Calu3 (cell line): ENCODE data around the gene RIPOR3. TPM values are rescaled to one million over a fixed set of nuclear protein-coding genes. Genes with fewer than 3 reads are reported as not detected.

Source experiments
- BruUV-seq: library from RNA; stranded (reverse); fragments of 400-500 nt; replicated peaks from 2 replicates; lab custom pipeline; 2021; lab: Mats Ljungman, UMichigan
- CTCF ChIA-PET: fragments of 300-600 bp; sonication (Branson Sonifier 250); formaldehyde crosslinking; loops from one replicate; lab custom pipeline; 2022; ENCODE audit warnings: antibody characterized with exemption; lab: Charles Lee
- DNase-seq: peaks from one replicate; pipeline ENCODE4 v3.0.0; 2022
- H3K27ac Mint-ChIP-seq: one replicate; pipeline ENCODE4 v1.8.0; 2022; ENCODE audit warnings: mixed read lengths; ENCODE audit not compliant: unreplicated experiment
- H3K27me3 Mint-ChIP-seq: one replicate; pipeline ENCODE4 v1.8.0; 2022; ENCODE audit warnings: mixed read lengths; ENCODE audit not compliant: unreplicated experiment
- H3K36me3 Mint-ChIP-seq: one replicate; pipeline ENCODE4 v1.8.0; 2022; ENCODE audit warnings: mild to moderate bottlenecking, moderate library complexity, mixed read lengths; ENCODE audit not compliant: insufficient read depth, unreplicated experiment
- H3K4me1 Mint-ChIP-seq: one replicate; pipeline ENCODE4 v1.8.0; 2022; ENCODE audit warnings: mild to moderate bottlenecking, low read depth, mixed read lengths; ENCODE audit not compliant: unreplicated experiment
- H3K4me3 Mint-ChIP-seq: one replicate; pipeline ENCODE4 v1.8.0; 2022; ENCODE audit warnings: mild to moderate bottlenecking, low read depth, moderate library complexity, mixed read lengths; ENCODE audit not compliant: unreplicated experiment
- H3K9me3 Mint-ChIP-seq: one replicate; pipeline ENCODE4 v1.8.0; 2022; ENCODE audit warnings: low read depth, mixed read lengths; ENCODE audit not compliant: unreplicated experiment
- intact Hi-C: fragments of 100-400 bp; cut with micrococcal nuclease; formaldehyde crosslinking; loops from one replicate; pipeline ENCODE4 v1.10.0; 2022; ENCODE audit not compliant: unreplicated experiment
- microRNA-seq: library from miRNA; unstranded; fragments of <30 nt; microRNA quantifications from one replicate; pipeline ENCODE4 v1.2.0, GENCODE V29; 2022
- total RNA-seq: library from RNA; stranded (reverse); gene quantifications from 2 replicates; pipeline ENCODE4 v1.2.3, GENCODE V29; 2022
- TF ChIP-seq, protein P1 (sequence below): fragments of 200-600 bp; IDR thresholded peaks from one replicate; pipeline ENCODE4 v1.8.0; 2022; ENCODE audit warnings: antibody characterized with exemption; ENCODE audit not compliant: unreplicated experiment

RIPOR3 gene
- total RNA-seq, 1 experiment from 2014 or later = 4.0 TPM

DNA sequence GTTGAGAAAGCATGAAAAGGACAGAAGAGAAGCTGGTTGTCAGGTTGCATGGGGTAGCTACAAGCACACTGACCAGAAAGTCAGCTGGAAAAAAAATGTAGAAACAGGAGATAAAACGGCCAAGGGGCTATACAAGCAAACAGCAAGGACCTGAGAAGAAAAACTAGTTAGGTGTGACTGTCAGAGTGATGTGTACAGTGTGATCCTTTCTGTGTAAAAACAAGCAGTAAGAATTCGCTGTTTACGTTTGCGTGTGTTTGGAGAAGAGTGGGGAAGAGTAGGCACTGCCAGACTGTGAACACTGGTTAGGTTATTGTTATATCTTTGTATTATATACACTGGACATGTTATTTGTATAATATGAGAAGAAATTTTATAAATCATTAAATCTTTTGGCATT lies 153.1 kb downstream of the RIPOR3 start:
- H3K4me1 Mint-ChIP-seq = peaks cover 82% of the 10 kb centered on the region
- peak overlapping the region; percentile 2 for H3K4me3 Mint-ChIP-seq

DNA sequence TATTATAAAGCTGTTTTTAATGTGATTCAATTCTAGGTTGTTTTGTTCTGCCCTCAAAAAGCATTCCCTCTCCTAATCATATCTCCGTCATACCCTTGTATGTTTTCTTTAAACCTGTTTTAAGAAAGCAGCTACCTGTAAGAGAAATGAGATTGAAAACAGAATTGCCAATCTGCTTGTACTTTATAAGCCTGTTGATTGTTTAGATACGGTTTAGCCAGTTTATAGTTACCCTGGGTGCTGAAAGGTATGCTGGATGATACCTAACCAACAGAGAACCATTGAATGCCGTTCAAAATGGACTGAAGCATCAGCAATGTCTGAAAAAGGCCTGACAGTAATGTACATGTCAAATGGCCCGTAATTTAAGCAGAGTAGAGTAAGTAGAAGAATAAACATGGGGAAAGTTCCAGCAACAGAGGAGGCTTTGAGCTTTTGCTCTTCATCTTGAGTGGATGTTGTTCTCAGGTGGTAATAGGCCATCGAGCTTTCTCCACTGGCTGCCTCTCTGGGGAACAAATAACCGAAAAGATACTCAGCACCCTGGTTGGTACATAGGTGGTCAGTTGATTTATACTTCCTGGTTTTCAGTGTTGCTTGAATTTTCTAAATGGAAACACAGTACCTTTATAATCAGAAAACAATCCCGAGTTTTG lies 153.7 kb downstream of the RIPOR3 start:
- Mint-ChIP-seq H3K27me3 (no peaks in the 10 kb centered on the region), H3K27ac (peak overlapping the region; percentile 33), H3K4me1 (peaks cover 76% of the 10 kb centered on the region), H3K36me3 (peaks cover 11% of the 10 kb centered on the region), H3K4me3 (peak overlapping the region; percentile 2), H3K9me3 (no peaks in the 10 kb centered on the region)
- no TSS peak for BruUV-seq
- CTCF ChIA-PET = interaction anchor here (0.6 to 1.2 kb wide), 3 partner anchors 9 to 279 kb away, joined by 3 to 5 read pairs (median 5); no protein-coding TSS in a partner anchor
- intact Hi-C loops = no loop called here
- TF ChIP-seq, protein P1, sequence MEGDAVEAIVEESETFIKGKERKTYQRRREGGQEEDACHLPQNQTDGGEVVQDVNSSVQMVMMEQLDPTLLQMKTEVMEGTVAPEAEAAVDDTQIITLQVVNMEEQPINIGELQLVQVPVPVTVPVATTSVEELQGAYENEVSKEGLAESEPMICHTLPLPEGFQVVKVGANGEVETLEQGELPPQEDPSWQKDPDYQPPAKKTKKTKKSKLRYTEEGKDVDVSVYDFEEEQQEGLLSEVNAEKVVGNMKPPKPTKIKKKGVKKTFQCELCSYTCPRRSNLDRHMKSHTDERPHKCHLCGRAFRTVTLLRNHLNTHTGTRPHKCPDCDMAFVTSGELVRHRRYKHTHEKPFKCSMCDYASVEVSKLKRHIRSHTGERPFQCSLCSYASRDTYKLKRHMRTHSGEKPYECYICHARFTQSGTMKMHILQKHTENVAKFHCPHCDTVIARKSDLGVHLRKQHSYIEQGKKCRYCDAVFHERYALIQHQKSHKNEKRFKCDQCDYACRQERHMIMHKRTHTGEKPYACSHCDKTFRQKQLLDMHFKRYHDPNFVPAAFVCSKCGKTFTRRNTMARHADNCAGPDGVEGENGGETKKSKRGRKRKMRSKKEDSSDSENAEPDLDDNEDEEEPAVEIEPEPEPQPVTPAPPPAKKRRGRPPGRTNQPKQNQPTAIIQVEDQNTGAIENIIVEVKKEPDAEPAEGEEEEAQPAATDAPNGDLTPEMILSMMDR = no peak
- DNase-seq = no peak

More for the DNA sequence above, 153.1 kb downstream of the RIPOR3 start:
- no TSS peak for BruUV-seq
- DNase-seq = no peak
- CTCF ChIA-PET = interaction anchor here (0.7 to 1.2 kb wide), 2 partner anchors 8 to 278 kb away, joined by 3 to 5 read pairs; no protein-coding TSS in a partner anchor
- TF ChIP-seq, protein P1 = no peak
- H3K9me3 Mint-ChIP-seq = no peaks in the 10 kb centered on the region
- H3K27ac Mint-ChIP-seq = peak overlapping the region; percentile 33
- intact Hi-C loops = no loop called here
- H3K36me3 Mint-ChIP-seq = peaks cover 11% of the 10 kb centered on the region
- H3K27me3 Mint-ChIP-seq = no peaks in the 10 kb centered on the region

DNA sequence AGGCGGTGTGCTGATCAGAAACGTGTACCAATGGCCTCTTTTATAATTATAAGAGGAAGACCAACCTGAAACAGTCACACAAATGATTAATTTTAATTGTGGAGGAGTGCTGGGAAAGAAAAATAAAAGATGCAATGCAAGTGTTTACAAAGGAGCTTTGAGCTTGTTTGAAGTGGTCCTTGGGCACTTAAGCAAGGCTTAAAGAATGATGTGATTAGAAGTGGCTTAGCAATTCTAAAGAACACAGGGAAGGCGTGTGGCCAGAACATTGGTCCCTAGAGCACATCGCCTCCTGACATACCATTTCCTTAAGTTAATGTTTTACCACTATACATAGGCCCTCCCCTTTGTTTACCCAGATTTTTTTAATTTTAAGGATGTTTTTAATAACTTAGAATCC lies 155.0 kb downstream of the RIPOR3 start:
- Mint-ChIP-seq H3K4me1 (peaks cover 71% of the 10 kb centered on the region), H3K36me3 (peaks cover 11% of the 10 kb centered on the region), H3K4me3 (no peak overlapping the region), H3K27ac (no peak overlapping the region), H3K27me3 (no peaks in the 10 kb centered on the region), H3K9me3 (no peaks in the 10 kb centered on the region)
- intact Hi-C loops = no loop called here
- no peak for DNase-seq
- no TSS peak for BruUV-seq
- CTCF ChIA-PET = no interaction called here
- TF ChIP-seq, protein P1 = no peak

Small RNA genes within 50 kb of the gene (microRNA-seq; reads per million reads assigned to microRNA genes)
- not detected for gene MIR1302-5
- gene MIR645 = not detected

Other genes with a start within 250 kb of the RIPOR3 start
- gene PTPN1, start 181.2 kb downstream of the RIPOR3 start, total RNA-seq = 58.5 and 67.5 TPM in 2 replicates
- 114 and 127 TPM in 2 replicates for gene PARD6B, start 40.0 kb upstream of the RIPOR3 start, total RNA-seq
- 11.3 and 13.5 TPM in 2 replicates for gene BCAS4, start 103.5 kb upstream of the RIPOR3 start, total RNA-seq
- 91.8 and 103 TPM in 2 replicates for gene ADNP, start 239.9 kb upstream of the RIPOR3 start, total RNA-seq